ENCODE data around the gene EBF3.

EBF3 gene

DNA sequence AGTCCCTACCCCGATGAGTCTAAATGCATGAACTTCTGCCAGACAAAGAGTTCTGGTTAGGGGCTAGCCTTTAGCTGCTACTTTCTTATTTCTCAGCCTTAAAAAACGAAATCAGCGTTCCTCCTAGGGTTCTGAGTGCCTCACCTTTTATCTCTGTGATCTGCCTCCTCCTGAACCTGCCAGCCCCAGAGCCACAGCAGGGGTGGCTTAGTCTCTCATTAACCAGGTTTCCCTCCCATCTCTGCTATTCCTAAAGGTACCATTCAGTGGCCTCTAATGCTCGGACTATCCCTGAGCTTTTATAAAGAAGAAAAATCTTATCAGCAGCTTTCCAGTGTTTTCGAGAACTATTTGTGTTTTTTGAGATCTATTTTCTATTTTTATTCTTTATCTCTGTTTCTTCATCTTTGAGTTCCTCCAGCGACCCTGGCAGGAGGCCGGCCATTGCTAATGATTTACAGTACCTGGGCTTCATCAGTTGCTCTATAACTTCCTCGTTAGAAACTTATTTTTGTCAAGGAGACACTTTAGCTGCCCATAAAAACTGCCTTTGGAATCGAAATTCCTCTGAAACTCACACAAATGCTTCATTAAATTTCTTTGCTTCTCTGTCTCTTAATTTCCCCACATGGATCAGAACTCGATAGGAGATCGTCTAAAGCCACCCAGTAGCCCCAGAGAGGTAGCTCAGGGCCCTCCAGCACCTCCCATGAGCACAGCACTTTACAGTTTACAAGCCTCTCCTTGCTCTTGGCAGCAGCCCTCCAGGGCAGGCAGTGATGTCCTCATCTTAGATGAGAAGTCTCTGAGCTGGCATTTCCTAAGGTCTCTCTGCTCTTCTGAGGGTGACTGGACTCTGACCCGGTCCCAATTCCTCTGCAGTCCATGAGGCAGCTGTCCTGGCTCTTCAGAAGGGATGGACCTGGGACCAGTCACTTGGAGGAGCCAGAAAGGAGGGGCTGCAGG lies 149.1 kb downstream of the EBF3 start:
- TF ChIP-seq MAX (IDR thresholded peaks at IDR 0.05) = no peak
- TF ChIP-seq EP300 (IDR thresholded peaks at IDR 0.05; ENCODE audit: borderline replicate concordance) = no peak
- no peak for TF ChIP-seq YY1 (IDR thresholded peaks at IDR 0.05; ENCODE audit: low read depth)
- TF ChIP-seq, protein P1, sequence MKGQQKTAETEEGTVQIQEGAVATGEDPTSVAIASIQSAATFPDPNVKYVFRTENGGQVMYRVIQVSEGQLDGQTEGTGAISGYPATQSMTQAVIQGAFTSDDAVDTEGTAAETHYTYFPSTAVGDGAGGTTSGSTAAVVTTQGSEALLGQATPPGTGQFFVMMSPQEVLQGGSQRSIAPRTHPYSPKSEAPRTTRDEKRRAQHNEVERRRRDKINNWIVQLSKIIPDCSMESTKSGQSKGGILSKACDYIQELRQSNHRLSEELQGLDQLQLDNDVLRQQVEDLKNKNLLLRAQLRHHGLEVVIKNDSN (IDR thresholded peaks at IDR 0.05) = no peak
- no peak for TF ChIP-seq CREB1 (IDR thresholded peaks at IDR 0.05; ENCODE audit: low read depth)
- TF ChIP-seq NFIC (IDR thresholded peaks at IDR 0.05) = no peak
- no peak for TF ChIP-seq FOXM1 (IDR thresholded peaks at IDR 0.05; ENCODE audit: borderline replicate concordance, low read depth)
- TF ChIP-seq TCF12 (IDR thresholded peaks at IDR 0.05; ENCODE audit: low read depth) = no peak
- no peak for TF ChIP-seq RAD21 (IDR thresholded peaks at IDR 0.05; ENCODE audit: low read depth)
- no peak for TF ChIP-seq ZBTB7A (IDR thresholded peaks at IDR 0.05; ENCODE audit: low read depth)
- TF ChIP-seq CEBPB (IDR thresholded peaks at IDR 0.05) = no peak
- TF ChIP-seq EGR1 (IDR thresholded peaks at IDR 0.05) = no peak
- TF ChIP-seq, protein P2, sequence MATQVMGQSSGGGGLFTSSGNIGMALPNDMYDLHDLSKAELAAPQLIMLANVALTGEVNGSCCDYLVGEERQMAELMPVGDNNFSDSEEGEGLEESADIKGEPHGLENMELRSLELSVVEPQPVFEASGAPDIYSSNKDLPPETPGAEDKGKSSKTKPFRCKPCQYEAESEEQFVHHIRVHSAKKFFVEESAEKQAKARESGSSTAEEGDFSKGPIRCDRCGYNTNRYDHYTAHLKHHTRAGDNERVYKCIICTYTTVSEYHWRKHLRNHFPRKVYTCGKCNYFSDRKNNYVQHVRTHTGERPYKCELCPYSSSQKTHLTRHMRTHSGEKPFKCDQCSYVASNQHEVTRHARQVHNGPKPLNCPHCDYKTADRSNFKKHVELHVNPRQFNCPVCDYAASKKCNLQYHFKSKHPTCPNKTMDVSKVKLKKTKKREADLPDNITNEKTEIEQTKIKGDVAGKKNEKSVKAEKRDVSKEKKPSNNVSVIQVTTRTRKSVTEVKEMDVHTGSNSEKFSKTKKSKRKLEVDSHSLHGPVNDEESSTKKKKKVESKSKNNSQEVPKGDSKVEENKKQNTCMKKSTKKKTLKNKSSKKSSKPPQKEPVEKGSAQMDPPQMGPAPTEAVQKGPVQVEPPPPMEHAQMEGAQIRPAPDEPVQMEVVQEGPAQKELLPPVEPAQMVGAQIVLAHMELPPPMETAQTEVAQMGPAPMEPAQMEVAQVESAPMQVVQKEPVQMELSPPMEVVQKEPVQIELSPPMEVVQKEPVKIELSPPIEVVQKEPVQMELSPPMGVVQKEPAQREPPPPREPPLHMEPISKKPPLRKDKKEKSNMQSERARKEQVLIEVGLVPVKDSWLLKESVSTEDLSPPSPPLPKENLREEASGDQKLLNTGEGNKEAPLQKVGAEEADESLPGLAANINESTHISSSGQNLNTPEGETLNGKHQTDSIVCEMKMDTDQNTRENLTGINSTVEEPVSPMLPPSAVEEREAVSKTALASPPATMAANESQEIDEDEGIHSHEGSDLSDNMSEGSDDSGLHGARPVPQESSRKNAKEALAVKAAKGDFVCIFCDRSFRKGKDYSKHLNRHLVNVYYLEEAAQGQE (IDR thresholded peaks at IDR 0.05; ENCODE audit: low read depth) = no peak
- TF ChIP-seq TEAD4 (IDR thresholded peaks at IDR 0.05) = no peak
- no peak for TF ChIP-seq TAF1 (IDR thresholded peaks at IDR 0.05; ENCODE audit: low read depth)

DNA sequence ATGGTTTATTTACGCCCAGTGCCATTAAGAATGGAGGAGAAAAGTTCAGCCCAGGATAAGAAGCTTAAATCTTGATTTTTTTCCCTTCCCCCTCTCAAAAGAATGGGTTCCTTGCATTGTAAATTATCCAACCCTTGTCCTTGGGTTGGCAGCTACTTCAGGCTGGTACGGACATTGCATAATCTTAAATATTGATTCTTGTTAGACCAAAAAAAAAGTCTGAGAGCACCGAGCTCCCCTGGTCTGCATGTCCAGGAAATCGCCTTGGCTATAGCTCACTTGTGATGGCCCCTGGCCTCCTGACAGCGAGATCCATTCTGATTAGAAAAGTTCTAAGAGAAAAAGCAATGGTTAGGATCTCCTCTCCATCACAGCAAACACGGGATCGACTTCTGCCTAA lies 151.7 kb downstream of the EBF3 start:
- TF ChIP-seq YY1 (IDR thresholded peaks at IDR 0.05; ENCODE audit: low read depth) (no peak), NFIC (IDR thresholded peaks at IDR 0.05) (no peak), TEAD4 (IDR thresholded peaks at IDR 0.05) (no peak)
- TF ChIP-seq, protein P1 (IDR thresholded peaks at IDR 0.05) = no peak

DNA sequence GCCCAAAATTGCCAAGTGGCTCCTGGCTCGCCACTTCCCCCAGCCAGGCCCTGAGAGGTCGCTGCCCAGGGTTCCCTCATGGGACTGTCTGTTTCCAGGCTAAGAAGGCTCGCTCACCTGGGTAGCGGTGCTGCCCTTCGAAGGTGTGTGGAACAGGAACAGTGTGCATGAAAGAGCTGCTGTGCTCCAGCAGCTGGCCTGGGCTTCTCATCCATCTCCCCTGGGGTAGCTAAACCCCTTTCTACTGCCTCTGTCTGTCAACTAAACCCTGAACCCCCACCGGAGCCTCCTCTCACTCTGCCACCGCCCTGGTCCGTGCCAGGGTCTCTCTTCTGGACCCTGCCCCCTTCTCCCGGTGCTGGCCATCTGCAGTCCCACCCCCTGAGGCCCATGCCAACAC lies 152.9 kb downstream of the EBF3 start:
- TF ChIP-seq YY1 (IDR thresholded peaks at IDR 0.05; ENCODE audit: low read depth) (no peak), MAX (IDR thresholded peaks at IDR 0.05) (no peak), CREB1 (IDR thresholded peaks at IDR 0.05; ENCODE audit: low read depth) (no peak), EGR1 (IDR thresholded peaks at IDR 0.05) (no peak), RAD21 (IDR thresholded peaks at IDR 0.05; ENCODE audit: low read depth) (no peak)
- TF ChIP-seq, protein P1 (IDR thresholded peaks at IDR 0.05) = no peak

DNA sequence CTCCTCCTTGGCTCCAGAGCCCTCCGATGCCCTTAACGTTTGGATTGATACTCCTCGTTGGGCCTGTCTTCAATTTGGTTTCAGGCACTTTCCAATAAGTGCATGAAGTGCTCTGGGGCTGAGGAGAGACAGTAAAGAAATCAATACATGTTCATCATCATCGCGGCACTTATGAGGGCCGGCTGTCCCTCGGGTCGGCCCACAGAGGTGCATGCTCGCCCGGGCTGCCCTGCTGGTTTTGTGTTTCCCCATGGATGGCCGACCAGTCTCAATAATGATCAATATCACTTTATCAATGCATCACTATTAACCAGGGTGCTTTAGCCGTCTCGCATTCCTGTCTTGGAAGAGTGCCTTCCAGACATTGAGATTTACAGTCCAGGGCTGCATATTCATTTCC lies 154.2 kb downstream of the EBF3 start:
- TF ChIP-seq, protein P2 (IDR thresholded peaks at IDR 0.05; ENCODE audit: low read depth) = no peak
- TF ChIP-seq YY1 (IDR thresholded peaks at IDR 0.05; ENCODE audit: low read depth) = no peak
- TF ChIP-seq MAX (IDR thresholded peaks at IDR 0.05) = no peak
- no peak for TF ChIP-seq EP300 (IDR thresholded peaks at IDR 0.05; ENCODE audit: borderline replicate concordance)
- no peak for TF ChIP-seq RAD21 (IDR thresholded peaks at IDR 0.05; ENCODE audit: low read depth)
- no peak for TF ChIP-seq CREB1 (IDR thresholded peaks at IDR 0.05; ENCODE audit: low read depth)
- no peak for TF ChIP-seq FOXM1 (IDR thresholded peaks at IDR 0.05; ENCODE audit: borderline replicate concordance, low read depth)
- TF ChIP-seq NFIC (IDR thresholded peaks at IDR 0.05) = no peak
- TF ChIP-seq EGR1 (IDR thresholded peaks at IDR 0.05) = no peak
- no peak for TF ChIP-seq ZBTB7A (IDR thresholded peaks at IDR 0.05; ENCODE audit: low read depth)
- no peak for TF ChIP-seq TCF12 (IDR thresholded peaks at IDR 0.05; ENCODE audit: low read depth)
- no peak for TF ChIP-seq CEBPB (IDR thresholded peaks at IDR 0.05)
- TF ChIP-seq TAF1 (IDR thresholded peaks at IDR 0.05; ENCODE audit: low read depth) = no peak
- no peak for TF ChIP-seq TEAD4 (IDR thresholded peaks at IDR 0.05)
- TF ChIP-seq, protein P1 (IDR thresholded peaks at IDR 0.05) = no peak

Measured in Ishikawa (cell line).